ENCODE results near the gene GRIN3A. TPM values are rescaled to one million over a fixed set of nuclear protein-coding genes. Genes with fewer than 3 reads are reported as not detected.

Gene GRIN3A
- total and polyA plus RNA-seq, 2 of the 4 experiments (the other 2 are of a cell fraction): not detected

- Histone ChIP-seq H4K5ac (ENCODE audit: low read depth, low read length) (no peak overlapping the region), H2BK20ac (ENCODE audit: low read depth, low read length) (no peak overlapping the region), H3K79me1 (ENCODE audit: low read depth in 1 of 2, low read length in 2 of 2) (no peaks in the 10 kb centered on the region), H2AK5ac (ENCODE audit: low read depth, low read length) (no peak overlapping the region), H3K4ac (ENCODE audit: low read depth, low read length) (no peak overlapping the region), H3K56ac (ENCODE audit: extremely low read depth, insufficient read depth, low read length) (no peak overlapping the region), H2AFZ (replicated peaks; ENCODE audit: low read length, poor library complexity) (no peak overlapping the region), H3K4me3 (ENCODE audit: insufficient read depth, low read depth, low read length) (no peak overlapping the region), H4K20me1 (ENCODE audit: insufficient read depth, low read length) (no peaks in the 10 kb centered on the region), H3K14ac (replicated peaks; ENCODE audit: low read depth, low read length) (no peak overlapping the region), H3K23ac (ENCODE audit: low read depth, low read length) (no peak overlapping the region), H4K91ac (ENCODE audit: insufficient read depth, low read depth, low read length) (no peak overlapping the region), H2AK9ac (replicated peaks; ENCODE audit: low read depth, low read length, poor library complexity) (no peak overlapping the region), H3K4me2 (ENCODE audit: low read depth, low read length) (no peak overlapping the region), H3K9ac (ENCODE audit: low read depth, low read length) (no peak overlapping the region), H3K27me3 (ENCODE audit: control insufficient read depth, insufficient read depth, low read length) (no peaks in the 10 kb centered on the region), H3K36me3 (ENCODE audit: control insufficient read depth, insufficient read depth, low read length) (no peaks in the 10 kb centered on the region), H3K9me1 (ENCODE audit: insufficient read depth, low read length) (no peaks in the 10 kb centered on the region), H2BK15ac (ENCODE audit: low read depth, low read length) (no peak overlapping the region), H3K18ac (ENCODE audit: low read depth, low read length) (no peak overlapping the region), H3K9me3 (ENCODE audit: control insufficient read depth, insufficient read depth, low read length) (no peaks in the 10 kb centered on the region), H4K8ac (ENCODE audit: low read depth in 2 of 2, low read length in 2 of 2) (no peak overlapping the region), H3K27ac (ENCODE audit: insufficient read depth, low read length) (no peak overlapping the region), H2BK120ac (ENCODE audit: low read depth, low read length) (no peak overlapping the region), H3K4me1 (ENCODE audit: control insufficient read depth, insufficient read depth, low read length) (no peaks in the 10 kb centered on the region), H2BK5ac (ENCODE audit: low read depth, low read length, poor library complexity, severe bottlenecking) (no peak overlapping the region)
- ChIA-PET CTCF (no interaction called here), POLR2A (ENCODE audit: unreplicated experiment) (no interaction called here)
- no peak for TF ChIP-seq CHD1 (IDR thresholded peaks at IDR 0.05; ENCODE audit: low read depth, low read length)
- peak; percentile 71 for TF ChIP-seq MAFK (IDR thresholded peaks at IDR 0.05; ENCODE audit: low read depth, low read length)
- WGBS, 2 experiments (ENCODE audit: extremely low coverage in 2 of 2, insufficient read length in 1 of 2): no CpG with 5 or more reads among the region's 1 CpG
- no peak for DNase-seq
- in situ Hi-C loops (cut with MboI; ENCODE audit: low sequenced_read_pairs) (no loop called here), dilution Hi-C loops (cut with HindIII; ENCODE audit: low sequenced_read_pairs, unreplicated experiment) (no loop called here), intact Hi-C loops (cut with micrococcal nuclease) (no loop called here)
- ATAC-seq (ENCODE audit: low read depth): no peak
- BruUV-seq (replicated peaks): no TSS peak
These were observed 90.0 kb downstream of the GRIN3A start for GRCh38 chr9:101648493-101648892.
